PC-9 (cell line): ENCODE data around the gene MAP1S. TPM values are rescaled to one million over a fixed set of nuclear protein-coding genes. Genes with fewer than 3 reads are reported as not detected.

Experiments used
- BruUV-seq: library from RNA; stranded (reverse); fragments of 400-500 nt; replicated peaks from 2 replicates; lab custom pipeline; 2021; lab: Mats Ljungman, UMichigan
- CTCF ChIA-PET: fragments of 300-600 bp; sonication (Branson Sonifier 250); formaldehyde crosslinking; loops from one replicate; lab custom pipeline; 2022; ENCODE audit warnings: antibody characterized with exemption; lab: Charles Lee
- POLR2A ChIA-PET: fragments of 300-600 bp; sonication (Branson Sonifier 250); formaldehyde crosslinking; loops from one replicate; lab custom pipeline; 2022; ENCODE audit warnings: antibody characterized with exemption; ENCODE audit not compliant: unreplicated experiment; lab: Charles Lee
- DNase-seq, 2 experiments: peaks; one replicate each; pipeline versions ENCODE4 v3.0.0 to v3.0.0-alpha.2; 2015 to 2022; ENCODE audit warnings: mixed read lengths in 1 of 2
- H2AFZ ChIP-seq: fragments of 200-600 bp; sonication (generic); 2 replicates; pipeline ENCODE4 v1.8.1; 2017; ENCODE audit warnings: antibody characterized with exemption
- H3F3A ChIP-seq: fragments of 200-600 bp; sonication (generic); 2 replicates; pipeline ENCODE4 v1.8.1; 2017; ENCODE audit warnings: antibody characterized with exemption, mild to moderate bottlenecking, low read depth; ENCODE audit not compliant: insufficient read depth
- H3K27ac ChIP-seq: fragments of 200-600 bp; sonication (generic); 2 replicates; pipeline ENCODE4 v1.6.1; 2016; ENCODE audit warnings: mixed run types
- H3K27me3 ChIP-seq: fragments of 200-600 bp; sonication (generic); 2 replicates; pipeline ENCODE4 v1.6.1; 2016; ENCODE audit warnings: low read depth, mixed run types; ENCODE audit not compliant: insufficient read depth
- H3K36me3 ChIP-seq: fragments of 200-600 bp; sonication (generic); 2 replicates; pipeline ENCODE4 v1.6.1; 2016; ENCODE audit warnings: low read depth, mixed run types
- H3K4me1 ChIP-seq: fragments of 200-600 bp; sonication (generic); replicated peaks from 2 replicates; pipeline ENCODE4 v1.6.1; 2016; ENCODE audit warnings: mixed run types; ENCODE audit not compliant: insufficient read depth
- H3K4me2 ChIP-seq: fragments of 200-600 bp; sonication (generic); 2 replicates; pipeline ENCODE4 v1.6.1; 2017; ENCODE audit warnings: mixed run types
- H3K4me3 ChIP-seq: fragments of 200-600 bp; sonication (generic); 2 replicates; pipeline ENCODE4 v1.6.1; 2016; ENCODE audit warnings: mixed run types
- H3K79me2 ChIP-seq: fragments of 200-600 bp; sonication (generic); 2 replicates; pipeline ENCODE4 v1.6.1; 2017; ENCODE audit warnings: low read depth, mixed run types
- H3K9me2 ChIP-seq: fragments of 200-600 bp; sonication (generic); 2 replicates; pipeline ENCODE4 v1.8.1; 2017; ENCODE audit warnings: mild to moderate bottlenecking; ENCODE audit not compliant: insufficient read depth
- H3K9me3 ChIP-seq: fragments of 200-600 bp; sonication (generic); 2 replicates; pipeline ENCODE4 v1.8.1; 2016; ENCODE audit warnings: low read depth; ENCODE audit not compliant: insufficient read depth
- H4K20me1 ChIP-seq: fragments of 200-600 bp; sonication (generic); 2 replicates; pipeline ENCODE4 v1.8.1; 2017; ENCODE audit not compliant: insufficient read depth
- CTCF ChIP-seq: fragments of 200-600 bp; sonication (generic); conservative IDR thresholded peaks from 2 replicates; pipeline ENCODE4 v1.6.1; 2017; ENCODE audit warnings: mixed run types, antibody characterized with exemption, mild to moderate bottlenecking, moderate library complexity
- EZH2 ChIP-seq: fragments of 200-600 bp; sonication (generic); IDR thresholded peaks from 2 replicates; pipeline ENCODE4 v1.8.0; 2017; ENCODE audit warnings: antibody characterized with exemption, low read depth
- intact Hi-C: fragments of 100-400 bp; cut with micrococcal nuclease; formaldehyde crosslinking; loops from one replicate; pipeline ENCODE4 v1.10.0; 2022; ENCODE audit not compliant: unreplicated experiment
- total RNA-seq: library from RNA; stranded (reverse); gene quantifications from 2 replicates; pipeline ENCODE4 v1.2.3, GENCODE V29; 2021

Gene MAP1S
- total RNA-seq, 1 experiment from 2014 or later, result 86.9 TPM

- H3K27ac ChIP-seq, result no peak overlapping the region
- no peaks in the 10 kb centered on the region for H3K27me3 ChIP-seq
- H3K4me2 ChIP-seq, result no peak overlapping the region
- H3K4me1 ChIP-seq, result no peaks in the 10 kb centered on the region
- TF ChIP-seq CTCF (no peak), EZH2 (no peak)
- H2AFZ ChIP-seq, result no peak overlapping the region
- ChIA-PET CTCF (no interaction called here), POLR2A (no interaction called here)
- peaks cover 60% of the 10 kb centered on the region for H4K20me1 ChIP-seq
- no peaks in the 10 kb centered on the region for H3K9me2 ChIP-seq
- intact Hi-C loops, result no loop called here
- BruUV-seq, result no TSS peak
- no peaks in the 10 kb centered on the region for H3K9me3 ChIP-seq
- no peak overlapping the region for H3K4me3 ChIP-seq
- no peak for DNase-seq
- H3F3A ChIP-seq, result peaks cover 25% of the 10 kb centered on the region
- peaks cover 25% of the 10 kb centered on the region; the same call in 1 of the 2 replicates for H3K36me3 ChIP-seq
- peaks cover 21% of the 10 kb centered on the region for H3K79me2 ChIP-seq
Measured at GRCh38 chr19:17733127-17733526, 13.8 kb downstream of the MAP1S start.

DNA sequence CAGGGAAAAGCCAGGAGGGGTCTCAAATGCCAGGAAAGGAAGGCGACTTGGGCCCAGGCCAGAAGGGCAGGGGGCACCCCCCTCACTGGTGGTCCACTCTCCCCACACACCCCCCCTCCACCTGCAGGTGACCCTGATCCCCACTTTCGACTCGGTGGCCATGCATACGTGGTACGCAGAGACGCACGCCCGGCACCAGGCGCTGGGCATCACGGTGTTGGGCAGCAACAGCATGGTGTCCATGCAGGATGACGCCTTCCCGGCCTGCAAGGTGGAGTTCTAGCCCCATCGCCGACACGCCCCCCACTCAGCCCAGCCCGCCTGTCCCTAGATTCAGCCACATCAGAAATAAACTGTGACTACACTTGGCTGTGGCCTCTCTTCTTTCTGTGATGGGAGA lies 14.9 kb downstream of the MAP1S start:
- intact Hi-C loops, result no loop called here
- H3F3A ChIP-seq, result peaks cover 32% of the 10 kb centered on the region
- no peak overlapping the region for H3K4me3 ChIP-seq
- H3K27me3 ChIP-seq, result no peaks in the 10 kb centered on the region
- H2AFZ ChIP-seq, result no peak overlapping the region
- no peak for TF ChIP-seq EZH2
- TF ChIP-seq CTCF, result no peak
- no peaks in the 10 kb centered on the region for H3K9me2 ChIP-seq
- peaks cover 55% of the 10 kb centered on the region for H4K20me1 ChIP-seq
- no peak for DNase-seq
- CTCF ChIA-PET, result no interaction called here
- H3K27ac ChIP-seq, result no peak overlapping the region
- no peak overlapping the region for H3K4me2 ChIP-seq
- H3K4me1 ChIP-seq, result no peaks in the 10 kb centered on the region
- POLR2A ChIA-PET, result no interaction called here
- BruUV-seq, result no TSS peak
- no peaks in the 10 kb centered on the region for H3K9me3 ChIP-seq
- H3K36me3 ChIP-seq, result peaks cover 23% of the 10 kb centered on the region; the same call in 1 of the 2 replicates
- H3K79me2 ChIP-seq, result peaks cover 19% of the 10 kb centered on the region

- no peaks in the 10 kb centered on the region for H3K4me1 ChIP-seq
- H3K27me3 ChIP-seq, result no peaks in the 10 kb centered on the region
- no peaks in the 10 kb centered on the region for H3K9me3 ChIP-seq
- H3K79me2 ChIP-seq, result peaks cover 12% of the 10 kb centered on the region
- no peak for DNase-seq
- intact Hi-C loops, result no loop called here
- H3K27ac ChIP-seq, result no peak overlapping the region
- CTCF ChIA-PET, result no interaction called here
- no TSS peak for BruUV-seq
- peaks cover 42% of the 10 kb centered on the region for H4K20me1 ChIP-seq
- H3K4me2 ChIP-seq, result no peak overlapping the region
- TF ChIP-seq EZH2 (no peak), CTCF (0 out of 2 replicates have a peak, but pooled peaks have one; percentile 25)
- no peak overlapping the region for H2AFZ ChIP-seq
- no peaks in the 10 kb centered on the region for H3K9me2 ChIP-seq
- H3K36me3 ChIP-seq, result 0 out of 2 replicates have a peak, but pooled peaks cover 12% of the 10 kb centered on the region
- H3K4me3 ChIP-seq, result no peak overlapping the region
- peaks cover 33% of the 10 kb centered on the region for H3F3A ChIP-seq
- POLR2A ChIA-PET, result no interaction called here
Measured at GRCh38 chr19:17735410-17735809, 16.1 kb downstream of the MAP1S start.
